Measurements from ENCODE around the gene CAT. TPM values are rescaled to one million over a fixed set of nuclear protein-coding genes. Genes with fewer than 3 reads are reported as not detected.

CAT gene
- total and polyA plus RNA-seq, 9 of the 15 experiments (the other 6 are each of a cell fraction or from before 2014, with no cell fraction given), result 86.7 to 183 (median 114) TPM

DNA sequence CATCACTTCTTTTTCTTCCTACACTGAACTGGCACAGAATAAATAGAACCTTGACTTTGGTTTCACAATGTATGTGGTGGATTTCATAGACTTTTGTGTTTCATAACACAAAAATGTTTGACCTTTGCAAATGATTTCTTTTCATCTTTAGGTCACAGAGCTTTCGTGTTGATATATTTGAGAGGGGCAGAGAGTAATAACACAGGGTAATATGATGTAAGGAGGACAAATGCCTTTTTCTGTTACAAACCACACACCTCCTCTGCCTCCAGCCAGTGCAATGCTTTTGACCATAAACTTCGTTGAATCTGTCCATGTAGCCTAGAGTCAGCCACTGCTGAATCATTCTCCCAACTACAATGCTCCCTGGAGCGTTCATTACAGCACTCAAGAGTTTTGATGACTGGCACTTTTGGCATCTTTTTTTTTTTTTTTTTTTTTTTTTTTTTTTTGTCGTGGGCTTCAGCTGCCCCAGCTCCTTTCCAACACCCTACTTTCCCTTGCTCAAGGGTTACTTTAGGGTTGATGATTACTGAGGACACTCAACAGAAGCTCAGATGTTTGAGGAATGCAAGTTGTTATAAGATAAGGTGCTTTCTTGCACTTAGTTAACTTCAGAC lies 11.4 kb upstream of the CAT start (continued):
- no peak for TF ChIP-seq SMAD1 (IDR thresholded peaks at IDR 0.05; ENCODE audit: low read depth, low read length, partially characterized antibody)
- 0 out of 4 replicates have a peak, but pooled peaks of 1 of the 2 experiments have one; percentile 24 for TF ChIP-seq FOXK2 (conservative IDR thresholded peaks at IDR 0.05 in 1 of 2, IDR thresholded peaks at IDR 0.05 in 1 of 2; ENCODE audit: low read depth in 2 of 2)
- no peak for TF ChIP-seq KLF13 (tag; IDR thresholded peaks at IDR 0.05; ENCODE audit: borderline replicate concordance, low read depth)
- TF ChIP-seq THAP7 (CRISPR knock-in tag; IDR thresholded peaks at IDR 0.05), result no peak
- peak; percentile 96 for TF ChIP-seq NFE2 (IDR thresholded peaks at IDR 0.05; ENCODE audit: low read depth)
- TF ChIP-seq DDX20 (tag; IDR thresholded peaks at IDR 0.05; ENCODE audit: low read depth), result no peak
- TF ChIP-seq ZNF324 (CRISPR knock-in tag; IDR thresholded peaks at IDR 0.05), result no peak
- TF ChIP-seq, protein P1, sequence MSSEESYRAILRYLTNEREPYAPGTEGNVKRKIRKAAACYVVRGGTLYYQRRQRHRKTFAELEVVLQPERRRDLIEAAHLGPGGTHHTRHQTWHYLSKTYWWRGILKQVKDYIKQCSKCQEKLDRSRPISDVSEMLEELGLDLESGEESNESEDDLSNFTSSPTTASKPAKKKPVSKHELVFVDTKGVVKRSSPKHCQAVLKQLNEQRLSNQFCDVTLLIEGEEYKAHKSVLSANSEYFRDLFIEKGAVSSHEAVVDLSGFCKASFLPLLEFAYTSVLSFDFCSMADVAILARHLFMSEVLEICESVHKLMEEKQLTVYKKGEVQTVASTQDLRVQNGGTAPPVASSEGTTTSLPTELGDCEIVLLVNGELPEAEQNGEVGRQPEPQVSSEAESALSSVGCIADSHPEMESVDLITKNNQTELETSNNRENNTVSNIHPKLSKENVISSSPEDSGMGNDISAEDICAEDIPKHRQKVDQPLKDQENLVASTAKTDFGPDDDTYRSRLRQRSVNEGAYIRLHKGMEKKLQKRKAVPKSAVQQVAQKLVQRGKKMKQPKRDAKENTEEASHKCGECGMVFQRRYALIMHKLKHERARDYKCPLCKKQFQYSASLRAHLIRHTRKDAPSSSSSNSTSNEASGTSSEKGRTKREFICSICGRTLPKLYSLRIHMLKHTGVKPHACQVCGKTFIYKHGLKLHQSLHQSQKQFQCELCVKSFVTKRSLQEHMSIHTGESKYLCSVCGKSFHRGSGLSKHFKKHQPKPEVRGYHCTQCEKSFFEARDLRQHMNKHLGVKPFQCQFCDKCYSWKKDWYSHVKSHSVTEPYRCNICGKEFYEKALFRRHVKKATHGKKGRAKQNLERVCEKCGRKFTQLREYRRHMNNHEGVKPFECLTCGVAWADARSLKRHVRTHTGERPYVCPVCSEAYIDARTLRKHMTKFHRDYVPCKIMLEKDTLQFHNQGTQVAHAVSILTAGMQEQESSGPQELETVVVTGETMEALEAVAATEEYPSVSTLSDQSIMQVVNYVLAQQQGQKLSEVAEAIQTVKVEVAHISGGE (CRISPR knock-in tag; IDR thresholded peaks at IDR 0.05), result no peak
- TF ChIP-seq E2F8 (IDR thresholded peaks at IDR 0.05; ENCODE audit: low read depth, partially characterized antibody), result no peak
- TF ChIP-seq RBM22 (IDR thresholded peaks at IDR 0.05; ENCODE audit: low read depth, low read length, poor library complexity, severe bottlenecking), result no peak
- TF ChIP-seq CBX5 (IDR thresholded peaks at IDR 0.05; ENCODE audit: borderline replicate concordance, low read depth), result no peak
